Ishikawa (cell line): ENCODE measurements around the gene CEMP1.

Experiments used
- CEBPB ChIP-seq: IDR thresholded peaks from 2 replicates; pipeline ENCODE4 v1.6.1; 2012
- CREB1 ChIP-seq: IDR thresholded peaks from 2 replicates; pipeline ENCODE4 v1.6.1; 2012; ENCODE audit warnings: low read depth
- EGR1 ChIP-seq: IDR thresholded peaks from 2 replicates; pipeline ENCODE4 v1.6.1; 2012
- EP300 ChIP-seq: IDR thresholded peaks from 2 replicates; pipeline ENCODE4 v1.6.1; 2012; ENCODE audit warnings: borderline replicate concordance
- FOXM1 ChIP-seq: IDR thresholded peaks from 2 replicates; pipeline ENCODE4 v1.6.1; 2012; ENCODE audit warnings: low read depth, borderline replicate concordance
- MAX ChIP-seq: IDR thresholded peaks from 2 replicates; pipeline ENCODE4 v1.6.1; 2012
- NFIC ChIP-seq: IDR thresholded peaks from 2 replicates; pipeline ENCODE4 v1.6.1; 2012
- RAD21 ChIP-seq: IDR thresholded peaks from 2 replicates; pipeline ENCODE4 v1.6.1; 2012; ENCODE audit warnings: low read depth
- REST ChIP-seq: IDR thresholded peaks from 2 replicates; pipeline ENCODE4 v1.6.1; 2012; ENCODE audit warnings: low read depth, mild to moderate bottlenecking
- TAF1 ChIP-seq: IDR thresholded peaks from 2 replicates; pipeline ENCODE4 v1.6.1; 2012; ENCODE audit warnings: low read depth, mild to moderate bottlenecking
- TCF12 ChIP-seq: IDR thresholded peaks from 2 replicates; pipeline ENCODE4 v1.6.1; 2012; ENCODE audit warnings: low read depth
- TEAD4 ChIP-seq: IDR thresholded peaks from 2 replicates; pipeline ENCODE4 v1.6.1; 2012
- YY1 ChIP-seq: IDR thresholded peaks from 2 replicates; pipeline ENCODE4 v1.6.1; 2012; ENCODE audit warnings: low read depth
- ZBTB7A ChIP-seq: IDR thresholded peaks from 2 replicates; pipeline ENCODE4 v1.6.1; 2012; ENCODE audit warnings: low read depth

GRCh38 chr16:2483939-2484897 is 47.0 kb downstream of the CEMP1 start:
- TF ChIP-seq ZBTB7A = no peak
- no peak for TF ChIP-seq NFIC
- no peak for TF ChIP-seq EGR1
- no peak for TF ChIP-seq CEBPB
- no peak for TF ChIP-seq EP300
- TF ChIP-seq TCF12 = no peak
- no peak for TF ChIP-seq TEAD4
- TF ChIP-seq RAD21 = no peak
- no peak for TF ChIP-seq MAX
- no peak for TF ChIP-seq REST
- no peak for TF ChIP-seq TAF1
- TF ChIP-seq YY1 = no peak
- TF ChIP-seq CREB1 = no peak
- no peak for TF ChIP-seq FOXM1
